GM12872 (cell line): Measurements from ENCODE around the gene USH2A.

Source experiments
- CTCF ChIP-seq: IDR thresholded peaks from 3 replicates; pipeline ENCODE4 v1.5.1; 2011; ENCODE audit warnings: low read depth, mild to moderate bottlenecking, low read length, moderate library complexity; ENCODE audit not compliant: insufficient read depth

The USH2A gene

DNA sequence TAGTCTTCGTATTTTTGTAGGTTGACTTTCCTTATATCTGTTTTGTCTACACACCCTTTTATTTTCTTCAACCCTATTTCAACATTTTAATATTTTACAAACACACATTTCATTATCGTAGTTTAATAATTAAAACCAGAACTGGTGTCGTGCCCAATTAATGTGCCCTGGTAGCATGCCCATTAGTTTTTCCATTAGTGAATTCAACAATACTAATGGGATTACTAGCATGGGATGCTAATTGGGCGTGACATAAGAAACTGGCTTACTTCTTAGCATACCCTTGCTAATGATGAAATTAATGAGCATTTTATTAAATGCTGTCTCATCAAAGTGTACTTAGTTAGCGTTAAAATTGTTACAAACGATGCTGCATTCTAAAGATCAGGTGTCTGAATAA lies 332.7 kb downstream of the USH2A start:
- TF ChIP-seq CTCF: no peak

DNA sequence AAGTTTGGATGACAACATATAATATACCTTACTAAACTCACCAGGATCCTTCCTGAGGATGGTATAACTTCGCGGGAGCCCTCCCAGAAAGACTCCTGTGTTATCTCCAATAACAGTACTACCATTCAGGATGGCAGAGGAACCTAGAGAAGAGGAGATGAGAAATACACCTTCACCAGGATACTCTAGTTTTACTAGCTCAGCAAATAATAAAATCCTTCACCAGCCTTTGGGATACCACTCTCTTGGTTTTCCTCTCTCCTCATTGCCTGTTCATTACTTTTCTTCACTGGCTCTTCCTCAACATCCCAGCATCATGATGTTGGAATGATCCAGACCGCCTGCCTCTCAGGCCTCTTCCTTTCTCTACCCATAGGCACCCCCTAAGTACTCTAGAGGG lies 336.6 kb downstream of the USH2A start:
- TF ChIP-seq CTCF: no peak

DNA sequence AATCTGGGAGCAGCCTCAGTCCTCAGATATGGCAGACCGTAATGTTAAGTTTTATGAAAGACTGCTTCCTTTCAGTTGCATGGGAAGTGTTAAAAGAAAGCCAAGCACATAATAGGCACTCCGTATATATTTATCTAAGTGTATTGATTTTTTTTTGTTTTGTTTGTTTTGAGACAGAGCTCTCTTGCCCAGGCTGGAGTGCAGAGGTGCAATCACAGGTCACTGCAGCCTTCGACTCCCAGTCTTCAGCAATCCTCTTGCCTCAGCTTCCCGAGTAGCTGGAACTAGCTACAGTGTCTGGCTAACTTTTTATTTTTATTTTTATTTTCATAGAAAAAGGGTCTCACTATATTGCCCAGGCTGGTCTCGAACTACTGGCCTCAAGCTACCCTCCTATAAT lies 341.8 kb downstream of the USH2A start:
- no peak for TF ChIP-seq CTCF

GRCh38 chr1:216076751-216077150 lies 346.5 kb downstream of the USH2A start:
- no peak for TF ChIP-seq CTCF

DNA sequence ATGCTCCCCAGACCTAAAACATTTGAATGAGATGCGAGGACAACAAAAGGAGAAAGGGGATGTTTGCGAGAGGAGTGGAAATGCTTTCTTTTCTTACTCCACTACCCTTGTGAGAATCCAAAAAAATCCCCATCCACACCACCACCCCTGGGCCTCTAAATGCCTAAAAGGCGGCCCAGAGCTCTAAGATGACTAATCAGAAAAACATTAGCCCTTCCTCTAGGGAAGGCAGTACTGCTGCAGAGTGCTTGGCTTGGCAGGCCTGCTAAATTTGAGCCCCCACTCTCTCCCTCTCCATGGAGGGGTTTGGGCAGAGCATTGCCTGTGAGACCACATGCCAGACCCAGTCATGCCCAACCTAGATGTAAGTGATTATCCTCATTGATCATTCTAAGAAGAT lies 347.9 kb downstream of the USH2A start:
- no peak for TF ChIP-seq CTCF

DNA sequence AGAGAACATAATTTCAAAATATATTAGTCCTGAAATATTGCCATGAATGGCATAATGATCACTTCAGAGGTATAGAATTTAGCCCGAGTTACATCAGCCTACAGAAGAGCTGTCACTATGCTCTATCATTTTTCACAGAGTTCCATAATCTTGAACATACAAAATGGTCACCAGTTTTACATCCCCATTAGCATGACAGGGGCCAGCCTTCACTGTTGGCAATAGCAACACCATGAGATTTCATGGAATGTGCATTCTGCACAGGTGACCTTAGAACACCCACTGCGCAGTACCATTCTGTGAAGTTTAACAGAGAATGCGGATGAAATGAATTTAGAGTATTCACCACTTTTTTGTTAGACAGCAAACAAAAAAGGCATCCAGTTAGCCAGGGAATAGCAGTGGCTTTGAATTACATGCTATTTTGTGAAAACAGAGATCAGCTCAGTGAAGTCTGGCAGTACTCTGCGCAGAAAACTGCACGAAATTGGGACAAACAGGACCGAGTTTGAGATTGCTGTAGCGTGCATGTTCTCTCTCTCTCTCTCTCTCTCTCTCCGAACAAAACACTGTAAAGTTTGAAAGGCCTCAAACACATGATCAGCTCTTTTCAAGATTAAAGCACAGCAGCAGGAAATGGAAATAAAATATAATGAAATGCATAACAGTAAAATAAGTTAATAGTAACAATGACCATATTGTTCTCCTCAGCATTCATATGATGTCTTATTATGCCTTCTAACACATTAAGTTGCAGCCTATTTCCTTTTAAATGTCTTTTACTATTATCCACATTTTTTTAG lies 349.3 kb downstream of the USH2A start:
- no peak for TF ChIP-seq CTCF

DNA sequence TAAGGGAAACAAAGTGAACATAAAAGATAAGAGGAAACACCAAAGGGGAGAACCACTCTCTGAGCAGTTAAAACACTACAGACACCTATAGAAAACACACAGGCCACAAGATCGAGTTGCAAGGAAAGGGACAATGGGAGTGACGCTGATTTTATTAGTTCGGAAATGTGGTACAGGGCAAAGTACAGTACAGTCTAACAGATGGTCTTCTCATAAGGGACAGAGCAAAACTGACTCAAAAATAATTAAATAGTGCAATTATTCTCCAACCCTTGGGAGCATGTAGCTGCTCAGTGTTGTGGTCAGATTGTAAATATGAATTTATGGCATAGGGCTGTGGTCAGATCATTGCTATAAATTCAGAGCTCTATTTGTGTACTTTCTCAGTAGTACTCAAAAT lies 352.0 kb downstream of the USH2A start:
- no peak for TF ChIP-seq CTCF
